SK-N-MC (cell line): ENCODE results near the gene EPG5.

Source experiments
- EZH2 ChIP-seq: fragments of 200-600 bp; sonication (generic); IDR thresholded peaks from one replicate; pipeline ENCODE4 v1.6.1; 2017; ENCODE audit warnings: antibody characterized with exemption
- FOXP2 ChIP-seq: optimal IDR thresholded peaks from 2 replicates; pipeline ENCODE3; 2011; ENCODE audit warnings: mild to moderate bottlenecking, moderate library complexity; ENCODE audit not compliant: insufficient read depth; ENCODE audit errors: extremely low read length, control extremely low read depth
- POLR2AphosphoS5 ChIP-seq: IDR thresholded peaks from 2 replicates; pipeline ENCODE4 v1.6.1; 2012; ENCODE audit warnings: mild to moderate bottlenecking, low read depth, low read length, borderline replicate concordance

DNA sequence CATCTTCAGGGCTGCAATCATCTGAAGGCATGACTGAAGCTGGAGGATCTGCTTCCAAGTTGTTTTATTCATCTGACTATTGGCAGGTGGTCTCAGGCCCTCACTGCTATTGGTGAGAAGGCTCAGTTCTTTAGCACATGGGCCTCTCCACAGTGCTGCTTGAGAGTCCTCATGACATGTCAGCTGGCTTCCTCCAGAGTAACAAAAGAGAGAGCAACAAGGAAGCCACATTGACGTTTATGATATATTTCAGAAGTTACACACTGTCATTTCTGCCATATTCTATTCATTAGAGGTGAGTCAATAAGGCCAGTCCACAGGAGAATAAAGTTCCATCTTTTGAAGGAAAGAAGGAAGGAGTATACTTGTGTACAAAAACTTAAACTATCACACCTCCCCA is 149.6 kb downstream of the EPG5 start:
- TF ChIP-seq POLR2AphosphoS5: no peak
- TF ChIP-seq EZH2: no peak
- no peak for TF ChIP-seq FOXP2
